Fibroblast of skin of scalp (primary cell): ENCODE results near the gene KCNK3. TPM values are rescaled to one million over a fixed set of nuclear protein-coding genes. Genes with fewer than 3 reads are reported as not detected.
"Not testable (repeated sequence)": the region's sequence is repeated elsewhere in the genome, so short reads cannot be mapped to it uniquely, and the experiment has no call there.

ENCODE experiments used
- DNase-seq: peaks from one replicate; pipeline ENCODE4 v3.0.0-alpha.2; 2013
- polyA plus RNA-seq, 2 experiments: library from polyadenylated mRNA; unstranded; fragments of 120-200 nt; gene quantifications; one replicate each; pipeline ENCODE4 v1.2.1, GENCODE V29; 2013; ENCODE audit not compliant: insufficient read length in 2 of 2

Gene KCNK3
- polyA plus RNA-seq (2013, experiment 1 of 2; ENCODE audit: insufficient read length) = 0.04 TPM
- 0.17 TPM for polyA plus RNA-seq (2013, experiment 2 of 2; ENCODE audit: insufficient read length)

DNA sequence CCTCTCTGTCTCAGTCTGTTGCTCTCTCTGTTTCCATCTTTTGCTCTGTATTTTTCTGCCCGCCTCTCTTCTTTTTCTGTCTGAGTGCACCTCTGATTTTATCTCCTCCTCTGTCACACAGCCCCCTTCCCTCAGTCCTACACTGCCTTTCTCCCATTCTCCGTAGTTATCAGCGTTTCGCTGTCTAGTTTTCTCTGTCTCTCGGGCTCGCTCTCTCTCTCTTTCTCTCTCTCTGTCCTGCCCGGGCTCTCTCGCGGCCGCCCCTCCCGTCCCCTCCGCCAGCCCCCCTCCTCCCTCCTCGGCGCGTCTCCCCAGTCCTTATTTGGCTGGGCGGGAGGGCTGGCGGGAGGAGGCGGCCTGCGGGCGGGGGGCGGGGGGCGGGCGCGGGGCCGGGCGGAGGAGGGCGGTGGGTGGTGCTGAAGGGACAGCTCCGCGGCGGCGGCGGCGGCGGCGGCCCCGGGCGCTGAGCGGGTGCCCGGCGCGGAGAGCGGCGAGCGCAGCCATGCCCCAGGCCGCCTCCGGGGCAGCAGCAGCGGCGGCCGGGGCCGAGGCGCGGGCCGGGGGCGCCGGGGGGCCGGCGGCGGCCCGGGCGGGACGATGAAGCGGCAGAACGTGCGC, at the start of gene KCNK3:
Gene KCNK3 (plus strand): TSS at position 444 of the 618 bp plus-strand sequence. CDS start 154 bp downstream, at position 598.
- DNase-seq = peak; percentile 71

- DNase-seq = no peak
Observed at GRCh38 chr2:26644188-26644835, 48.2 kb upstream of the KCNK3 start.

- DNase-seq = no peak
Observed at GRCh38 chr2:26645762-26646161, 46.8 kb upstream of the KCNK3 start.

- no peak for DNase-seq
Observed at GRCh38 chr2:26646986-26647672, 45.4 kb upstream of the KCNK3 start.

- DNase-seq = no peak
Observed at GRCh38 chr2:26647981-26648380, 44.5 kb upstream of the KCNK3 start.

DNA sequence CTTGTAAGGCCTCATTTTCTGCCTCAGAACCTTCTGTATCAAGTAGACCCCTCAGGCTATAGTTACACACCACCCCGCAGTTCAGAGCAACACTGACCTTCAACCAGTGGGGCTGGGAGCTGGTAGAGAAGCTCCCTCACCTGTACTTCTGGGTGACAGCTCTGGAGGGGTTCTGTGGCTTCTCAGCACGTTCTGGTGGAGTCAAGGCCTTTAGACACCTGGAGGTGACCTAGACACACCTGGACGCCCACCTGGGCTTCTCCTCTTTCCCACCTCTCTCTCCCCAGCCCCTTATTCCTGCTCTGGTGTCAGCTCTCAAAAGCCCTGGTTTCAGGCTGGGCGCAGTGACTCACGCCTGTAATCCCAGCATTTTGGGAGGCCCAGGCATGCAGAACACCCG, 44.0 kb upstream of the KCNK3 start:
- no peak for DNase-seq

DNA sequence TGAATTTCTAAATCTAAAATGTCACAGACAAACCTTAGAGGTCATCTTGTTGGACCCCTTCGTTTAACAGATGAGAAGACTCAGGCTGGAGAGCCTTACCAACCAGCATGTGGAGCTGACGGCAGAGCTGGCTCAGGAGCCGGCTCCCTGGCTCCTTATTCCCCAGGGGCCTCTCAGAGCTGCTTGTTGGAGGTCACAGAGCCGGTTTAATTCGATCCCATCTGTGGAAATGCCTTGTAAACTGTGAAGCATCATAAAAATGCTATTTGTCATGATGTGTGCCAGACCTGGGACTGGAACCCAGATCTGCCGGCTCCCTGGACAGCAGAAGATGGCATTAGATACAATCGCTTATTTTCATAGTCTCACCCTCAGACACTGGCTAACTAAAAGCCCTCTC, 43.2 kb upstream of the KCNK3 start:
- no peak for DNase-seq

GRCh38 chr2:26649992-26650712, 42.4 kb upstream of the KCNK3 start:
- no peak for DNase-seq

DNA sequence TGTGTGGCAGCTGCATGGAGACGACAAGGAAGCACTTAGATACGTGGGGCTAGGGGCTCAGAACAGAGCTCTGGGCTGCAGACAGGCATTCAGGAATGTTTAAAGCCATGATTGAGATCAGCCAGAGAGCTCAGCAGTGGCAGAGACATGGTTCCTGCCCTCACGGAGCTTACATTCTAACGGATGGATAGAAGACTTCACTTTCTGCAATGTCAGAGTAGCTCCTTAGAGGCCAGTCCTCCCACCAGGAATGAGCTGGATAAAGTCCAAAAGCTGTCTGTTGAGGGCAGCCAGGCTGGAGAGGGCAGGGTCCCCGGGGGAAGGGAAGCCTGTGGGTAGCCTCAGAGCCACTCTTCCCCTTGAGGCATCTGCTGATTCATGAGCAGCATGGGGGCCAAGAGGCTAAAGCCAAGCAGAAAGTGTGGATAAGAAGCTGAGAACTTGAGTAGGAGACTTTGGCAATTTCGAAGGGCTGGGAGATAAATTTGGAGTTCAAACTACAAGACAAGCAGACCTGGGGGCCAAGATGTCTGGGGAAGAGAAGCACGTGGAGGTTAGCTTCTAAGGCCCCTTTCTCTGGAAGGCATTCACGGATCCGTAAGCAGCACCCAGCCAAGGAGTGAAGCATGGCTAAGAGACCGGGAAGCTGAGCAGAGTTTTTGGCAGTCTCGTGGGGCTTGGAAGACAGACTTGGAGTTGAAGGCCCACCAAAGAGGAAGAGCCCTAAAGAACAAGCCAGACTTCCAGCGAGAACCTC, 41.6 kb upstream of the KCNK3 start:
- DNase-seq = peak; percentile 5

DNA sequence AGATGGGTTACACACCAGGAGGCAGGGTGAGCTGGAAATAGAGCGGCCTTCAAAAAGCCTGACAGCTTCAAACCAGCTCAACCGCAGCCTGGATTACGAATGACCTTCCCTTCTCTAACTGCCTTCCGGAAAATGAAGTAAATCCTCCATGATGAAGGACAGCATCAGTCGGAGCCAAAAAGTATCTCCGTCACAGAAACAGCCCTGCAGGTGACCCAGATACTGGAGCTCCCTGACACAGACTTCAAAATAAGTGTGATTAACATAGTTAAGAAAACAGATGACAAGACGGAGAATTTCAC, 41.1 kb upstream of the KCNK3 start:
- DNase-seq = no peak

- no peak for DNase-seq
Observed at GRCh38 chr2:26651799-26652198, 40.7 kb upstream of the KCNK3 start.

DNA sequence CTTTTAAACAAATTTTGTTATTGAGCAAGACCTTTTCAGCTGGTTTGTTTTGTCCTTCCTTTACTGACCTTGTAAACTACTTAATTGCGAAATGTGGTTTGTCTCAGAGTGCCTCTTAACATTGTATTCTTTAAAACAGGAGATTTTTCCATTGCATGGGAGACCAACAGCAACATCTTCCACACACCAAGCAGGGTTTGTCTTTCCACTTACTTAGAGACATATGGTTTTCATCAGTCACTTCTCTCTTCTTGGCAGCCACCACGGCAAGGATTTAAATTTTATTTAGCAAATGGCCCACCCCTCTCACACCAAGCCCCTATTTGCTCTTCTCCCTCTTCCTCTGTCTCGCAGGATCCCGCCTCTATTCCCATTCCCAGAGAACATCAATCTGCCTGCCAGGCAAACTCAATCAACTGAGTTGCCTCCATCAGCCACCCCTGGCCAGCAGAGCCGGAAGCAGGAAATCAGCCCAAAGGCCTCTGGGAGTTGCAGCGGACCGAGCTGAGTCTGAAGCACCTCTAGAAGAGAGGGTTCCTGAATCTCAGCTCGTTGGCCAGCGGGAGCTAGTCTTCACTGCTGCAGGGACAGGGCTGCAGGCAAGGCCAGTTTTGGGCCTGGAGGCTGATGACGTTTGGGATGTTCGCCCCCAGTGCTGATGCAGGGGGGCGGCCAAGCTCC, 40.0 kb upstream of the KCNK3 start:
- DNase-seq = peak; percentile 12

DNA sequence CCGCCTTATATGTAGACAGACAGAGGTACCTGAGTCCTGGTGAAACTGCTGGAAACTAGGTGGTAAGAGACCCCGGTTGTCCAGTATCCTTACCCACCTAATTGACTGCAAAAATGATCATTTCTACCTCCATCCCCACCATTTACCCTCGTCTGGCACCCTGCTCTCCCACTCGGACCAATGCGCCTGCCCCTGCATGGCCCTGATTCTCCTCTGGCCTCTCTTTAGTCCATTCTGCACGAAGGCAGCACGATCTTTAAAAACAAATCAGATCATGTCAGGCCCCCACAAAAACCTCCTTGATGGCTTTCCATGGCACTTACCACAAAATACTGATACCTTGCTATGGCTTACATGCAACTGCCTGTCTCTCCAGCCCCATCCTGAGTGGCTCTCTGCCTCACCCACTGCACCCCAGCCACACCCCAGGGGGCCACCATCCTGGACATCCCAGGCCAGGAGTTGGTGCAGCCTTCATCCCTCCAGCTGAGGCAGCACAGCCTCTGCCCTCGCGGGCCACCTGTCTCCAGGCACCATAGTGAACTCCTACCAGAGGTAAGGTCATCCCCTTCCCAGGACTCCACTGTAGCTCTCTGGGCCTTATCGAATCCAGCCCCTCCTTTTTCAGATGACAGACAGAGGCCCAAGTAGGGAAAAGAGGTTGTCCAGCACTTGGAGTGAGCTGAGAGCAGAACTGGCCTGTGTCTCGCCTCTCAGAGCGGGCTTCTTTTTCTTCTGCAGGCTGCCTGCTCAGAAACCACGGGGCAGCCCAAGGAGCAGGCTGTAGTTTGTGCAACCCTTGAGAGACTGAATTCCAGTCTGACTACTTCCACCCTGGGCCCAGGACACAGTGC, 39.1 kb upstream of the KCNK3 start:
- no peak for DNase-seq

DNA sequence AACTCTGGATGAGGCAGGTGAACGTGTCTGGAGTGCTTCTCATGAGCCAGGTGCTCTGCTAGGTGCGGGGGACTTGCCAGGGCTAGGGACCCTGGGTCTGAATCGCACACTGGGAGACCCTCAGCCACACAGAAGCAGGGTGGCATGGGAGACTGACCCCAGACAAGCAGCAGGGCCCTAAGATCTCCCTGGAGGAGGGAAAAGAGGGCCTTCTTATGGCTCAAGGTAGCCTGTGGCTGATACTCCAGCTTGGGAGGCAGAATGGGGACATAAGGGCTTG, 38.5 kb upstream of the KCNK3 start:
- DNase-seq = no peak

DNA sequence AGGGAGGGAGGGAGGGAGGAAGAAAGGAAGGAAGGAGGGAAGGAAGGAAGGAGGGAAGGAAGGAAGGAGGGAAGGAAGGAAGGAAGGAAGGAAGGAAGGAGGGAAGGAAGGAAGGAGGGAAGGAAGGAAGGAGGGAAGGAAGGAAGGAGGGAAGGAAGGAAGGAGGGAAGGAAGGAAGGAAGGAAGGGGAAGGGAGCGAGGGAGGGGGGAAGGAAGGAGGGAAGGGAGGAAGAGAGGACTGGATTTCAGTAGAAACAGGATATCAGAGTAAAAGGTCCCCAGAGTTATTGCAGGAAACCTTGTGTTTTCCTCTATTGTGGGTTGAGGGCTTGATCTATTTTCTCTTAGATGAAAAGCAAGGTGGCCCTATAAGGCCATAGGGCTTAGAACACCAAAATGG, 37.4 kb upstream of the KCNK3 start:
- not testable (repeated sequence) for DNase-seq

DNA sequence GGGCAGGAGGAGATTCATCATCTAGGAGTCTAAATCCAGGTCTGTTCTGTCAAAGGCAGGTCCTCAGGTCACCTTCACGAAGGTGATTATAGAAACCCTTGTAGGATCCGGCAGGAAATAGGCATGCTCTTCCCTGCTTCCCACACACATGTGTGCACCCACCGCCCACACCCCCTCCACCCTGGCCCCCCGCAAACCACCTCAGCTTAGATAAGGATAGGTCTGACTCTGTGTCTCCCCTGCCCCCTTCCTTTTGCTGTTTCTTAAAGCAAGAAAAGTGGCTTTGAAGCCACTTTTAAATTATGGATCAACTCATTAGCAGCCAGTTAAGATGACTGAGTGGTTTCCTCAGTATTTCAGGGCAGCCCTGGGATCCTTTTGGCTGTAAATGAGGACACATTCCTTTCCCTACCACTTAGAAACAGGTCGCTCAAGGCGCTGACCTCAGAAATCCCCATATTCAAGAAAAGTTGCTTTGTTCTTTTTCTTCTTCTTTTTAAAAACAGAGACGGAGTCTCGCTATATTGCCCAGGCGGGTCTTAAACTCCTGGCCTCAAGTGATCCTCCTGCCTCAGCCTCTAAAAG, 36.8 kb upstream of the KCNK3 start:
- no peak for DNase-seq

DNA sequence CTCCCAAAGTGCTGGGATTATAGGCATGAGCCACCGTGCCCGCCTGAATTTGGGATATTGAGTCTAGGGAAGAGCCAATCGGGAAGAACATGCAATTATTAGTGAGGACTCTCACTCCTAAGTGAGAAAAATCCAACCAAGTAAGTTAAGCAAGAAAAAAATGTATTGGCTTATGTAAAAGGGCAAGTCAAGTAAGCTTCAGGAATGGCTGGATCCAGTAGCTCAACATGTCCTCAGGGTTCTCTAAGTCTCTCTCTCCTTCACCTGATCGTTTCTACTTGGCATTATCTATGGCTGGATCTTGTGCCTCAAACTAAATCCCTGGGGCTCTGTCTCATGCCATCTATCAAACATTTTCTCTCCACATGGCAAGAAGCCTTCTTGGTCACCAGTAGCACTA, 35.3 kb upstream of the KCNK3 start:
- DNase-seq = no peak

GRCh38 chr2:26658691-26659346, 33.7 kb upstream of the KCNK3 start:
- no peak for DNase-seq

- no peak for DNase-seq
Observed at GRCh38 chr2:26660363-26660962, 32.1 kb upstream of the KCNK3 start.

DNA sequence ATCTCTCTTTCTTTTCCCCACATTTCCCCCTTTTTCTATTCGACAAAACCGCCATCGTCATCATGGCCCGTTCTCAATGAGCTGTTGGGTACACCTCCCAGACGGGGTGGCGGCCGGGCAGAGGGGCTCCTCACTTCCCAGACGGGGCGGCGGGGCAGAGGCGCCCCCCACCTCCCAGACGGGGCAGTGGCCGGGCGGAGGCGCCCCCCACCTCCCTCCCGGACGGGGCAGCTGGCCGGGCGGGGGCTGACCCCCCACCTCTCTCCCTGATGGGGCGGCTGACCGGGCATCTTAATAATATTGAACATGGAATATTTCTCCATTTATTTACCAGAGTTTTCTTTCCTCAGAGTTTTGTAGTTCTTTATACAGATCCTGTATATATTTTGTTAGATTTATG, 27.2 kb upstream of the KCNK3 start:
- not testable (repeated sequence) for DNase-seq
